Adrenal gland (tissue), 12 donors: ENCODE data around the gene F12. TPM values are rescaled to one million over a fixed set of nuclear protein-coding genes. Genes with fewer than 3 reads are reported as not detected.

ENCODE experiments used
- DNase-seq, 7 donors: peaks; one replicate each; pipeline ENCODE4 v3.0.0-alpha.2; 2019 to 2020
- H3K27ac ChIP-seq, 5 donors: fragments of 200-600 bp; sonication (generic) in 4 of 5; 1 replicate in 3 of 5; 2 replicates in 2 of 5; pipeline versions ENCODE4 v1.5.1 to v1.8.0; 2016 to 2020; ENCODE audit warnings: mild to moderate bottlenecking in 1 of 5
- H3K27me3 ChIP-seq: fragments of 200-600 bp; 2 replicates; pipeline ENCODE4 v1.8.0; 2021
- H3K36me3 ChIP-seq, 2 donors: fragments of 200-600 bp; replicated peaks in 1 of 2; 1 replicate in 1 of 2; 2 replicates in 1 of 2; pipeline versions ENCODE4 v1.5.1 to v1.8.0; 2018 to 2022
- H3K4me1 ChIP-seq, 2 donors: fragments of 200-600 bp; replicated peaks in 1 of 2; 1 replicate in 1 of 2; 2 replicates in 1 of 2; pipeline versions ENCODE4 v1.5.1 to v1.8.0; 2018 to 2021
- H3K4me3 ChIP-seq, 4 donors: fragments of 200-600 bp; sonication (generic) in 3 of 4; one replicate each; pipeline ENCODE4 v1.5.1; 2016 to 2018
- H3K9me3 ChIP-seq, 3 donors: fragments of 200-600 bp; sonication (generic) in 1 of 3; replicated peaks in 1 of 3; 1 replicate in 2 of 3; 2 replicates in 1 of 3; pipeline versions ENCODE4 v1.5.1 to v1.8.0; 2016 to 2021
- POLR2A ChIP-seq, 2 donors: fragments of 450-650 bp; IDR thresholded peaks; one replicate each; pipeline ENCODE4 v1.6.1; 2017; ENCODE audit warnings: antibody characterized with exemption in 2 of 2, mild to moderate bottlenecking in 2 of 2, moderate library complexity in 1 of 2
- WGBS, 4 donors: extraction: QIAGEN DNeasy Blood & Tissue Kit in 2 of 4; methylation state at CpG; one replicate each; pipeline versions ENCODE4 v1.1.5 to v1.1.7; 2013 to 2017; 5-methylcytosine and 5-hydroxymethylcytosine counted together
- intact Hi-C, 2 donors: fragments of 100-400 bp; cut with DNase I; formaldehyde crosslinking; loops; one replicate each; pipeline versions ENCODE4 v1.14.1 to v1.15.0; 2022 to 2023
- polyA plus RNA-seq, 3 donors: library from polyadenylated mRNA; stranded (reverse); fragments of 200-250 nt in 2 of 3; fragments of 350-450 nt in 1 of 3; fragmentation: Illumina TruSeq in 1 of 3; extraction: RNeasy Lipid Tissue Mini Kit (QIAGEN cat#74804) in 1 of 3; gene quantifications; one replicate each; pipeline ENCODE4 v1.2.3, GENCODE V29; 2013 to 2014
- total RNA-seq, 9 donors: library from RNA; depleted of rRNA in 4 of 9; stranded (reverse); fragments of >200 nt in 4 of 9; fragments of 120-200 nt in 1 of 9; fragmentation: NEBNext Ultra II Directional in 1 of 9; extraction: Animal tissue kit (Norgen Biotek cat#: 25700) in 1 of 9; gene quantifications; one replicate each; pipeline versions ENCODE4 v1.1.0 to v1.2.4, GENCODE V29; 2013 to 2023
- TF ChIP-seq, protein P1 (sequence below), 6 experiments: fragments of 450-650 bp in 4 of 6; fragments of 200-600 bp in 2 of 6; sonication (generic) in 1 of 6; IDR thresholded peaks; 1 replicate in 5 of 6; 2 replicates in 1 of 6; pipeline versions ENCODE4 v1.5.1 to v1.8.0; 2016 to 2021; ENCODE audit warnings: antibody characterized with exemption in 6 of 6, mild to moderate bottlenecking in 2 of 6, moderate library complexity in 1 of 6
- donor health status: healthy with polysubstance abuse.
- donor health status: Bipolar disorder and iron deficiency.
- donor health status: DM: yes; HTN: yes; CAD: no.
- donor health status: DM: no; HTN: no; CAD: no.
- donor health status: DM: no; HTN: no; CAD: no.
- donor health status: DM: yes; HTN: yes; CAD: no.

Gene F12
- total and polyA plus RNA-seq, 12 donors, result 0.11 to 0.80 (median 0.36) TPM; not detected in 3

DNA sequence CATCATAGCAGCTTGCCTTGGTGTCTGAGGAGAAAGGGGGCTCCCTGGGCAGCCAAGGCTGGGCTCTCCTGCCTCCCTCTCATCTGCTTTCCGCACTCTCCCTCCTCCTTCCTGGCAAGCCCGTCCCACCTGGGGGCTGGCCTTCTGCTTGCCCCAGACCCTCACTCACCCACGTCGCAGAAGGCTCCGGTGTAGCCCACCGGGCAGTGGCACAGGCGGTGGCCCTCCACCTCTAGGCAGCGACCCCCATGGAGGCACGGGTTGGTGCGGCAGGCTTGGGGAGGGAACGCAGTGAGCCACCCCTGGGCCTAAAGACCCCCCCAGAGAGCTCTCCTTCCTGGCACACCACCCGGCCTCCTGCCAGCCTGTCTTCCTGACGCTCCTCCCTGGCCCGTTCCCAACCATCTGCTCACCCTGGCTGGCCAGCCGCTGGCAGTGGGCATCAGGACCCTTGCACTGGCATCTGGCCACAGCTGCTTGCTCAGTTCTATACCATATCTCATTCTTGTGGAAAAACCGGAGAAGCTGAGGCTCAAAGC, 4.7 kb downstream of the F12 start:
- H3K4me3 ChIP-seq, result peak overlapping the region in 1 of 4 donors; percentile 54
- H3K4me1 ChIP-seq, result peaks cover 13 to 27% of the 10 kb centered on the region in 2 donors
- intact Hi-C loops, result loop anchor here in 1 of 2 donors (2.0 kb wide), 1 partner anchor 50 kb away; no protein-coding TSS in a partner anchor
- peaks cover 43% of the 10 kb centered on the region for H3K27me3 ChIP-seq
- no peak overlapping the region for H3K27ac ChIP-seq
- H3K36me3 ChIP-seq, result no peaks in the 10 kb centered on the region
- TF ChIP-seq POLR2A (IDR thresholded peaks at IDR 0.05), result no peak
- TF ChIP-seq, protein P1, sequence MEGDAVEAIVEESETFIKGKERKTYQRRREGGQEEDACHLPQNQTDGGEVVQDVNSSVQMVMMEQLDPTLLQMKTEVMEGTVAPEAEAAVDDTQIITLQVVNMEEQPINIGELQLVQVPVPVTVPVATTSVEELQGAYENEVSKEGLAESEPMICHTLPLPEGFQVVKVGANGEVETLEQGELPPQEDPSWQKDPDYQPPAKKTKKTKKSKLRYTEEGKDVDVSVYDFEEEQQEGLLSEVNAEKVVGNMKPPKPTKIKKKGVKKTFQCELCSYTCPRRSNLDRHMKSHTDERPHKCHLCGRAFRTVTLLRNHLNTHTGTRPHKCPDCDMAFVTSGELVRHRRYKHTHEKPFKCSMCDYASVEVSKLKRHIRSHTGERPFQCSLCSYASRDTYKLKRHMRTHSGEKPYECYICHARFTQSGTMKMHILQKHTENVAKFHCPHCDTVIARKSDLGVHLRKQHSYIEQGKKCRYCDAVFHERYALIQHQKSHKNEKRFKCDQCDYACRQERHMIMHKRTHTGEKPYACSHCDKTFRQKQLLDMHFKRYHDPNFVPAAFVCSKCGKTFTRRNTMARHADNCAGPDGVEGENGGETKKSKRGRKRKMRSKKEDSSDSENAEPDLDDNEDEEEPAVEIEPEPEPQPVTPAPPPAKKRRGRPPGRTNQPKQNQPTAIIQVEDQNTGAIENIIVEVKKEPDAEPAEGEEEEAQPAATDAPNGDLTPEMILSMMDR (IDR thresholded peaks at IDR 0.05), result no peak
- no peaks in the 10 kb centered on the region for H3K9me3 ChIP-seq
- 19 to 33% (median 32%) methylated on average over 8 to 16 of the region's 16 CpGs for WGBS, 4 donors
- peak in 1 of 7 donors; percentile 22 for DNase-seq

DNA sequence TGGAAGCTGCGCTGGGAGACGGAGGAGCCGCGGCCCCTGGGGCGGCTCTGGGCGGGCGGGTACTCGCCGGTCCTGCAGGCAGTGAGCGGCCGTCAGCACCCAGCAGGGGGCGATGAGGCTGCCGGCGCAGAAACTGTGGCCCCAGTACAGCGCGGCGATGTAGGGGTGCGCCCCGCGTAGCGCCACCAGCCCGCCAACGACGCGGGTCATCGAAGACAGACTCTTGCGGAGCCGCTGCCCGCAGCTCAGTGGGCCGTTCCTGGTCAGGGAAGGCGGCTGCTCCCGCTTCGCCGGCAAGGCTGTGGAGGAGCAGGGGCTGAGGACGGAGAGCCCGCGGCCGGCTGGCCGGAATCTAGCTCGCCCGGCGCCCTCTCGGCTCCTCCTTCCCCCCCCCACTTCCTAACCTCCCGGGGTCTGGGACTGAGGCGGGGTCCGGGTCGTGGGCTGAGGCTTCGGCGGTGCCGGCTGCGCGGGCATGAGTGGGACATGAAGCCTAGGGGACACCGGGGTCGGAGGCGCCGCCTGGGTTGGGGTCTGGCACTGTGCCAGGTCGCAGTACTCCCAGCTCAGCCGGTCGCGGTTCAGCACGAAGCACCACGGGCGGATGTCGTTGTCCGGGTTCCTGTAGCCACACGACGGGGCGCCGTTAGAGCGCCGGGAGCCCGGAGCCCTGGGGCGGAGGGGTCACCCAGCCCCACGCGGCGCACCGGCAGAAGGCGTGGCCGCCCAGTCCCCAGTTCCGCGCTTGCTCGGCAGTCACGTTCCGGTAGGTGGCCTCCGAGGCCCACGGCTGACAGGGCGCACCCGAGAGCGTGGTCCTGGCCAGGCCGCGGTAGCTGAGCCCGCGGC, 5.3 kb downstream of the F12 start:
- no peak overlapping the region for H3K27ac ChIP-seq
- intact Hi-C loops, result loop anchor here in 1 of 2 donors (2.0 kb wide), 1 partner anchor 51 kb away; no protein-coding TSS in a partner anchor
- TF ChIP-seq, protein P1 (IDR thresholded peaks at IDR 0.05), result peak; percentile 41 to 90 (median 68)
- TF ChIP-seq POLR2A (IDR thresholded peaks at IDR 0.05), result no peak
- peak; percentile 81 to 93 (median 87) for DNase-seq
- peaks cover 50% of the 10 kb centered on the region for H3K27me3 ChIP-seq
- H3K4me1 ChIP-seq, result peaks cover 13 to 27% of the 10 kb centered on the region in 2 donors
- peak overlapping the region in 2 of 4 donors; percentile 5 to 54 for H3K4me3 ChIP-seq
- 0 to 3% (median 1%) methylated on average over 8 to 93 of the region's 93 CpGs for WGBS, 4 donors
- no peaks in the 10 kb centered on the region for H3K36me3 ChIP-seq
- H3K9me3 ChIP-seq, result no peaks in the 10 kb centered on the region

DNA sequence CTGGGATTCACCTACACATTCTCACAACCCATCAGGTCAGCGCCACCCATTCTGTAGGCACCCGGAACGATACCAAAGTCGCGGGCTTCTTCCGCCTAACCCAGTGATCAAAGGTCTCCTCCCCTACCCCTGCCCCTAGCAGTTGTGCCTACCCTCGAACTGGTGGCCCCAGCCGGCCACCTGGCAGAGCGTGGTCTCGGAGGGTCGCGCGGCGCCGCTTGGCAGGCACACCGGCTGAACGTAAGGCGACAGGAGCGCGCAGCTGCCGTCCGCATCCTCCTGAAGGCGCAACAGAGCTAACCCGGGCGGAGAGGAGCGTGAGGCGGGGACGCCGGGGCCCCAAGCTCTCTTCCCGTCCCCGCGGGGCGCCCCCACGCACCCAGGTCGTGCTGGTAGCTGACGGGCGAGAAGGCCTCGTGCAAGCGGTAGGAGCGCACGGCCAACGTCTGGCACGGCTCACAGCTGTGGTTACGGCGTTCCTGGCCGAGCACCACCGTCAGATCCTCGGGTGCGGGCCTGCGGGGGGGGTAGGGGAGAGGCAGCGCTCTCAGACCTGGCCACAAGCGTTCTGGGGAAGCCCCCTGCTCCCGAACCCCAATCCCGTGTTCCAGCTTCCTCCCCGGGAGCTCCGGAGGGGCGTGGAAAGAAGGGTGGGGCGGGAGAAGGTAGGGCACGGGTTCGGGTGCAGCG, 6.1 kb downstream of the F12 start:
- no peaks in the 10 kb centered on the region for H3K36me3 ChIP-seq
- H3K27me3 ChIP-seq, result peaks cover 58% of the 10 kb centered on the region
- no peak overlapping the region for H3K27ac ChIP-seq
- TF ChIP-seq POLR2A (IDR thresholded peaks at IDR 0.05), result no peak
- TF ChIP-seq, protein P1 (IDR thresholded peaks at IDR 0.05), result no peak
- peaks cover 13 to 27% of the 10 kb centered on the region in 2 donors for H3K4me1 ChIP-seq
- WGBS, 4 donors, result 2 to 19% (median 2%) methylated on average over 6 to 61 of the region's 61 CpGs
- intact Hi-C loops, result no loop called here
- DNase-seq, result no peak
- no peaks in the 10 kb centered on the region for H3K9me3 ChIP-seq
- peak overlapping the region in 1 of 4 donors; percentile 54 for H3K4me3 ChIP-seq
